Smooth muscle cell (in vitro differentiated cells): ENCODE data around the gene WSB1. TPM values are rescaled to one million over a fixed set of nuclear protein-coding genes. Genes with fewer than 3 reads are reported as not detected.
A peak's percentile ranks its signal among the peaks of the same experiment; 100 is the strongest.

Experiments used
- DNase-seq: peaks from one replicate; lab custom pipeline; 2025; ENCODE audit not compliant: unreplicated experiment; lab: John Stamatoyannopoulos, UW
- H2AFZ ChIP-seq: fragments of 200-600 bp; sonication (generic); 2 replicates; pipeline ENCODE4 v1.6.0; 2016; ENCODE audit warnings: antibody characterized with exemption, low read depth, mild to moderate bottlenecking
- H3F3A ChIP-seq: fragments of 200-600 bp; sonication (generic); 2 replicates; pipeline ENCODE4 v1.6.0; 2017; ENCODE audit warnings: antibody characterized with exemption, low read depth
- H3K27ac ChIP-seq: fragments of 200-600 bp; sonication (generic); 2 replicates; pipeline ENCODE4 v1.5.1; 2016; ENCODE audit warnings: low read depth, mild to moderate bottlenecking
- H3K27me3 ChIP-seq: fragments of 200-600 bp; sonication (generic); 2 replicates; pipeline ENCODE4 v1.6.1; 2016; ENCODE audit warnings: low read depth, mild to moderate bottlenecking
- H3K36me3 ChIP-seq: fragments of 200-600 bp; sonication (generic); 2 replicates; pipeline ENCODE4 v1.5.1; 2016; ENCODE audit warnings: low read depth
- H3K4me1 ChIP-seq: fragments of 200-600 bp; sonication (generic); 2 replicates; pipeline ENCODE4 v1.5.1; 2016; ENCODE audit warnings: low read depth
- H3K4me2 ChIP-seq: fragments of 200-600 bp; sonication (generic); 2 replicates; pipeline ENCODE4 v1.6.0; 2016; ENCODE audit warnings: mild to moderate bottlenecking
- H3K4me3 ChIP-seq: fragments of 200-600 bp; sonication (generic); 2 replicates; pipeline ENCODE4 v1.5.1; 2016; ENCODE audit warnings: mild to moderate bottlenecking
- H3K79me2 ChIP-seq: fragments of 200-600 bp; sonication (generic); 2 replicates; pipeline ENCODE4 v1.6.0; 2016; ENCODE audit warnings: low read depth, mild to moderate bottlenecking
- H3K9ac ChIP-seq: fragments of 200-600 bp; sonication (generic); 2 replicates; pipeline ENCODE4 v1.6.0; 2016; ENCODE audit warnings: low read depth
- H3K9me3 ChIP-seq: fragments of 200-600 bp; sonication (generic); replicated peaks from 2 replicates; pipeline ENCODE4 v1.5.1; 2016; ENCODE audit warnings: low read depth
- H4K20me1 ChIP-seq: fragments of 200-600 bp; sonication (generic); 2 replicates; pipeline ENCODE4 v1.6.0; 2016; ENCODE audit warnings: low read depth
- WGBS: methylation state at CpG from one replicate; pipeline ENCODE4 v1.1.7; 2016; ENCODE audit warnings: low lambda C conversion rate; 5-methylcytosine and 5-hydroxymethylcytosine counted together
- polyA plus RNA-seq: library from polyadenylated mRNA; unstranded; fragments of >200 nt; fragmentation: Nextera tagmentation; extraction: Ambion mirVana; gene quantifications from 2 replicates; pipeline ENCODE4 v1.2.1, GENCODE V29; 2016
- total RNA-seq: library from RNA; depleted of rRNA; stranded (reverse); fragments of >200 nt; gene quantifications from 2 replicates; pipeline ENCODE4 v1.2.3, GENCODE V29; 2014
- TF ChIP-seq, protein P1 (sequence below): fragments of 200-600 bp; sonication (generic); IDR thresholded peaks from 2 replicates; pipeline ENCODE4 v1.5.1; 2017; ENCODE audit warnings: borderline replicate concordance, mild to moderate bottlenecking, antibody characterized with exemption; ENCODE audit not compliant: insufficient read depth, poor library complexity, severe bottlenecking

The WSB1 gene, protein sequence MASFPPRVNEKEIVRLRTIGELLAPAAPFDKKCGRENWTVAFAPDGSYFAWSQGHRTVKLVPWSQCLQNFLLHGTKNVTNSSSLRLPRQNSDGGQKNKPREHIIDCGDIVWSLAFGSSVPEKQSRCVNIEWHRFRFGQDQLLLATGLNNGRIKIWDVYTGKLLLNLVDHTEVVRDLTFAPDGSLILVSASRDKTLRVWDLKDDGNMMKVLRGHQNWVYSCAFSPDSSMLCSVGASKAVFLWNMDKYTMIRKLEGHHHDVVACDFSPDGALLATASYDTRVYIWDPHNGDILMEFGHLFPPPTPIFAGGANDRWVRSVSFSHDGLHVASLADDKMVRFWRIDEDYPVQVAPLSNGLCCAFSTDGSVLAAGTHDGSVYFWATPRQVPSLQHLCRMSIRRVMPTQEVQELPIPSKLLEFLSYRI
- 256 and 329 TPM in 2 replicates for total RNA-seq
- polyA plus RNA-seq, result 156 and 249 TPM in 2 replicates

DNA sequence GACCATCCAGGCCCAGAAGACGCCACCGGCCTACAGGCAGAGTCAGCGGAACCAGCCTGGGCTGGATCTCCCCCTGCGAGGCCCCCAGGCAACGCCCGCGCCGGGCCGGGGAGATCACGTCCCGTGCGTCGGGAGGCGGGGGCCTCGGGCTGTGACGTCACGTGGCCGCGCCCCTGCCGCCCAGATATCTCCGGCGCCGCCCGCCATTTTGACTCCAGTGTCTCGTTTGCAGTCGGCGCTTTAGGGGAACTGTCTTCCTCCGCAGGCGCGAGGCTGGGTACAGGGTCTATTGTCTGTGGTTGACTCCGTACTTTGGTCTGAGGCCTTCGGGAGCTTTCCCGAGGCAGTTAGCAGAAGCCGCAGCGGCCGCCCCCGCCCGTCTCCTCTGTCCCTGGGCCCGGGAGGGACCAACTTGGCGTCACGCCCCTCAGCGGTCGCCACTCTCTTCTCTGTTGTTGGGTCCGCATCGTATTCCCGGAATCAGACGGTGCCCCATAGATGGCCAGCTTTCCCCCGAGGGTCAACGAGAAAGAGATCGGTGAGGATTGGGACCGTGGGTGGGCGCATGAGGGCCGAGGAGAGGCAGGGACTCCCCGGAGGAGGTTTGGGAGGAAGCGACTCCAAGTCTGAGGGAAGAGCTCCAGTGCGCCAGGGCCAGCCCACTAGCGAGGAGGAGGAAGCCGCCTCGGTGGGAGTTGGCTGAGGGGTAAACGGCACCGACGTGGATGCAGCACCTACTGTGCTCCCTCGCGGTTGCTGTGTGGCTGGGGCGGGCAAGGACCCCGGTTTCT is at the start of gene WSB1:
Gene WSB1 (plus strand): TSS at position 217 of the 791 bp plus-strand sequence. CDS start 282 bp downstream, at position 499.
- Histone ChIP-seq H3K36me3 (no peaks in the 10 kb centered on the region), H2AFZ (peak within 1 kb of the TSS; percentile 77), H3K9me3 (no peaks in the 10 kb centered on the region), H3F3A (peaks cover 8% of the 10 kb centered on the region), H3K79me2 (peaks cover 45% of the 10 kb centered on the region), H3K27me3 (no peaks in the 10 kb centered on the region), H3K4me1 (peaks cover 22% of the 10 kb centered on the region), H3K27ac (peak within 1 kb of the TSS; percentile 96), H4K20me1 (peaks cover 43% of the 10 kb centered on the region), H3K4me2 (peak within 1 kb of the TSS; percentile 95), H3K4me3 (peak within 1 kb of the TSS; percentile 78), H3K9ac (peak within 1 kb of the TSS; percentile 95)
- DNase-seq, result peak; percentile 86
- TF ChIP-seq, protein P1, sequence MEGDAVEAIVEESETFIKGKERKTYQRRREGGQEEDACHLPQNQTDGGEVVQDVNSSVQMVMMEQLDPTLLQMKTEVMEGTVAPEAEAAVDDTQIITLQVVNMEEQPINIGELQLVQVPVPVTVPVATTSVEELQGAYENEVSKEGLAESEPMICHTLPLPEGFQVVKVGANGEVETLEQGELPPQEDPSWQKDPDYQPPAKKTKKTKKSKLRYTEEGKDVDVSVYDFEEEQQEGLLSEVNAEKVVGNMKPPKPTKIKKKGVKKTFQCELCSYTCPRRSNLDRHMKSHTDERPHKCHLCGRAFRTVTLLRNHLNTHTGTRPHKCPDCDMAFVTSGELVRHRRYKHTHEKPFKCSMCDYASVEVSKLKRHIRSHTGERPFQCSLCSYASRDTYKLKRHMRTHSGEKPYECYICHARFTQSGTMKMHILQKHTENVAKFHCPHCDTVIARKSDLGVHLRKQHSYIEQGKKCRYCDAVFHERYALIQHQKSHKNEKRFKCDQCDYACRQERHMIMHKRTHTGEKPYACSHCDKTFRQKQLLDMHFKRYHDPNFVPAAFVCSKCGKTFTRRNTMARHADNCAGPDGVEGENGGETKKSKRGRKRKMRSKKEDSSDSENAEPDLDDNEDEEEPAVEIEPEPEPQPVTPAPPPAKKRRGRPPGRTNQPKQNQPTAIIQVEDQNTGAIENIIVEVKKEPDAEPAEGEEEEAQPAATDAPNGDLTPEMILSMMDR, result no peak
- WGBS, result under 1% methylated on average over 66 of the region's 66 CpGs

DNA sequence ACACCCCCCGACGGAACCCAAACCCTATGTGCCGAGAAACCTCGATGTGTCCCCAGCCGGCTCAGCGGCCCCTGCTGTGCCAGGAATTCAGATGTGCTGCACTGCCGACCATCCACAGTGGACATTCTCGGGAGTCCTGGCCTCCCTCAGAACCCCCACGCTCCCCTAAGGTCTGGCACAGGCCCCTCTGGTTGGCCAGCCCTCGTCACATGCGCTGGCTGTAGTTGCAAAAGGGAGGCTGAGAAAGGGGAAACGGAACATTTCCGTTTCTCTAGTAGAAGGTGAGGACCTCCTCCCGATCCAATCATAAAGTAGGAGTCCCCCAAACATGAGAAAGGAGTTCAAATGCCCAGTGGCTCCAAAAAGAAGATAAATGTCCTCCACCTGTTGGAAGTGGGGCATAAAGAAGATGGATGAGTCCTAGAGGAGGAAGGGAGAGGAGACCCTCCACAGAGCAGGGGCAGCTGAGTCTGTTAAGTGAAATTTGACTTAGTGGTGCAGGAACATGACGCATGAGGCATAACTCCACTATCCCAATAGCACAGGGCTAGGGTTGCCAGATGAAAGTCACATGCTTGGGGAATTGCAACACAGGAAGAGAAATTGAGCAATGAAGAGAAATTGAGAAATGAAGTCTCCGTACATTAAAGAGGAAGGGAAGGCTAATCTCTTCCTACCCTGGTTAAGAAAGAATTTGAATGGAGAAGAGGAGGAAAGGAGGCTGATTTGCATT is 49.3 kb upstream of the WSB1 start:
- H3K79me2 ChIP-seq, result no peaks in the 10 kb centered on the region
- no peaks in the 10 kb centered on the region for H3K9me3 ChIP-seq
- H3K9ac ChIP-seq, result no peak overlapping the region
- peak overlapping the region; percentile 79 for H3K4me2 ChIP-seq
- peak overlapping the region; percentile 27 for H3K4me3 ChIP-seq
- 69% methylated on average over 16 of the region's 16 CpGs for WGBS
- no peaks in the 10 kb centered on the region for H3K36me3 ChIP-seq
- DNase-seq, result no peak
- TF ChIP-seq, protein P1, result no peak
- H4K20me1 ChIP-seq, result no peaks in the 10 kb centered on the region
- H3K27me3 ChIP-seq, result no peaks in the 10 kb centered on the region
- peak overlapping the region; percentile 37 for H2AFZ ChIP-seq
- H3K27ac ChIP-seq, result peak overlapping the region; percentile 67
- peaks cover 3% of the 10 kb centered on the region for H3F3A ChIP-seq
- H3K4me1 ChIP-seq, result no peaks in the 10 kb centered on the region

DNA sequence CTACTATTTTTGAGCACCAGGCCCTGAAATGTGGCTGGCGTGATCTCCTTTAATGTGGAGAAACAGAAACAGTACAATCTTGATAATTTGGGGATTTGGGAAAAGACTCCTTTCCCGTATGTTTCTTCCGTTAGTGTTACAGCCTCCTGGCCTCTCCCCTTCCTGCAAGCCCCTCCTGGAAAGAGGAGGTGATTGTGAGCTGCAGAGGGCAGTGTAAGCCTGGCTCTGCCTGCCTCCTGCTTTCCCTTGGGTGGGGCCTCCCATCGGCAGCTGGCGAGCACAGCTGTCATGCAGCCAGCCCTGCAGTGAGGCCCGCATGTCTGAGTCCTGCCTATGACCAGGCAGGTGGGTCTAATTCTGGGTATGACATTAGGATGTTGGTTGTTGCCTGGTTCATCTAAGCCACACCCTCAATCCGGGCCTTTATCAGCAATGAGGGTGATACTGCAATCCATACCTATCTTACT is 48.7 kb upstream of the WSB1 start:
- Histone ChIP-seq H3K79me2 (no peaks in the 10 kb centered on the region), H3K4me3 (peak overlapping the region; percentile 27), H3K27ac (peak overlapping the region; percentile 67)

More for the DNA sequence above, 48.7 kb upstream of the WSB1 start:
- Histone ChIP-seq H3K9me3 (no peaks in the 10 kb centered on the region), H3K4me1 (no peaks in the 10 kb centered on the region), H3K9ac (no peak overlapping the region), H2AFZ (peak overlapping the region; percentile 37), H4K20me1 (no peaks in the 10 kb centered on the region), H3K4me2 (peak overlapping the region; percentile 79), H3K27me3 (peaks cover 5% of the 10 kb centered on the region), H3F3A (peaks cover 3% of the 10 kb centered on the region), H3K36me3 (no peaks in the 10 kb centered on the region)
- TF ChIP-seq, protein P1, result peak; percentile 52
- 6% methylated on average over 7 of the region's 7 CpGs for WGBS
- DNase-seq, result peak; percentile 29
